Spleen (tissue), 11 donors: Measurements from ENCODE around the gene ZC3H4. TPM values are rescaled to one million over a fixed set of nuclear protein-coding genes. Genes with fewer than 3 reads are reported as not detected.
A peak's percentile ranks its signal among the peaks of the same experiment; 100 is the strongest.

ENCODE experiments used
- DNase-seq: peaks from one replicate; pipeline ENCODE4 v3.0.0-alpha.2; 2020
- H3K27ac ChIP-seq, 8 donors: fragments of 200-600 bp; sonication (generic) in 7 of 8; 1 replicate in 4 of 8; 2 replicates in 4 of 8; pipeline versions ENCODE4 v1.5.0 to v1.8.0; 2016 to 2021; ENCODE audit warnings: inconsistent platforms in 4 of 8, mild to moderate bottlenecking in 4 of 8, moderate library complexity in 1 of 8
- H3K27me3 ChIP-seq, 7 donors: fragments of 200-600 bp; sonication (generic) in 6 of 7; replicated peaks in 1 of 7; 1 replicate in 4 of 7; 2 replicates in 3 of 7; pipeline versions ENCODE4 v1.5.0 to v1.8.0; 2016 to 2021; ENCODE audit warnings: inconsistent platforms in 3 of 7, mild to moderate bottlenecking in 1 of 7
- H3K36me3 ChIP-seq, 6 donors: fragments of 200-600 bp; sonication (generic) in 5 of 6; 1 replicate in 4 of 6; 2 replicates in 2 of 6; pipeline versions ENCODE4 v1.5.0 to v1.8.0; 2016 to 2021; ENCODE audit warnings: inconsistent platforms in 2 of 6
- H3K4me1 ChIP-seq, 6 donors: fragments of 200-600 bp; sonication (generic) in 5 of 6; 1 replicate in 3 of 6; 2 replicates in 3 of 6; pipeline versions ENCODE4 v1.5.0 to v1.8.0; 2016 to 2021; ENCODE audit warnings: inconsistent platforms in 3 of 6
- H3K4me3 ChIP-seq, 8 donors: fragments of 200-600 bp; sonication (generic) in 7 of 8; 1 replicate in 4 of 8; 2 replicates in 4 of 8; pipeline versions ENCODE4 v1.5.0 to v1.8.0; 2016 to 2021; ENCODE audit warnings: inconsistent platforms in 4 of 8, mild to moderate bottlenecking in 4 of 8, moderate library complexity in 2 of 8
- H3K9me3 ChIP-seq, 8 donors: fragments of 200-600 bp; sonication (generic) in 7 of 8; 1 replicate in 4 of 8; 2 replicates in 4 of 8; pipeline versions ENCODE4 v1.5.0 to v1.8.0; 2016 to 2021; ENCODE audit warnings: inconsistent platforms in 4 of 8
- CTCF ChIP-seq, 11 experiments: fragments of 200-600 bp in 7 of 11; fragments of 450-650 bp in 4 of 11; sonication (generic) in 4 of 11; IDR thresholded peaks in 8 of 11; conservative IDR thresholded peaks in 3 of 11; 1 replicate in 7 of 11; 2 replicates in 4 of 11; pipeline versions ENCODE4 v1.4.0 to v1.8.0; 2016 to 2021; ENCODE audit warnings: antibody characterized with exemption in 11 of 11, inconsistent platforms in 4 of 11, mild to moderate bottlenecking in 1 of 11
- POLR2A ChIP-seq, 3 donors: fragments of 450-650 bp; IDR thresholded peaks; one replicate each; pipeline ENCODE4 v1.5.1; 2017; ENCODE audit warnings: antibody characterized with exemption in 3 of 3, mild to moderate bottlenecking in 1 of 3
- POLR2AphosphoS5 ChIP-seq, 3 donors: sonication (generic); formaldehyde crosslinking; IDR thresholded peaks; one replicate each; pipeline ENCODE4 v1.5.1; 2017; ENCODE audit warnings: antibody characterized with exemption in 3 of 3
- WGBS, 5 donors: extraction: QIAGEN DNeasy Blood & Tissue Kit in 3 of 5; methylation state at CpG; one replicate each; pipeline versions ENCODE4 v1.1.5 to v1.1.7; 2013 to 2018; 5-methylcytosine and 5-hydroxymethylcytosine counted together
- intact Hi-C: fragments of 100-400 bp; cut with DNase I; formaldehyde crosslinking; loops from one replicate; pipeline ENCODE4 v1.15.0; 2023; ENCODE audit warnings: low total_unique reads
- polyA plus RNA-seq, 3 donors: library from polyadenylated mRNA; stranded (reverse); fragments of 200-250 nt; gene quantifications; one replicate each; pipeline ENCODE4 v1.2.1, GENCODE V29; 2013
- total RNA-seq, 7 donors: library from RNA; depleted of rRNA in 3 of 7; stranded (reverse); fragments of >200 nt in 3 of 7; fragmentation: NEBNext Ultra II Directional in 4 of 7; extraction: Animal tissue kit (Norgen Biotek cat#: 25700) in 4 of 7; gene quantifications; one replicate each; pipeline versions ENCODE4 v1.1.0 to v1.2.1, GENCODE V29; 2016 to 2021
- donor health status: healthy with polysubstance abuse.
- donor health status: DM: no; HTN: no; CAD: no; lungs with moderate emphysema.
- donor health status: DM: no; HTN: no; CAD: no.
- donor health status: Bipolar disorder and iron deficiency.
- donor health status: healthy.
- donor health status: DM: no; HTN: no; CAD: no.
- donor health status: DM: yes; HTN: yes; CAD: no.

Gene ZC3H4
- total and polyA plus RNA-seq, 10 donors: 6.0 to 68.7 (median 33.4) TPM

- 4 to 6% (median 5%) methylated on average over 34 to 42 of the region's 42 CpGs for WGBS, 5 donors
- intact Hi-C loops: no loop called here
Measured at GRCh38 chr19:47047763-47048405, 65.7 kb downstream of the ZC3H4 start.

GRCh38 chr19:47047272-47047762 is 66.3 kb downstream of the ZC3H4 start:
- peaks cover 0 to 34% (median 5%) of the 10 kb centered on the region in 6 donors for H3K36me3 ChIP-seq
- H3K4me3 ChIP-seq: peak overlapping the region; percentile 97 to 99 (median 98)

More at GRCh38 chr19:47047763-47048405, 65.7 kb downstream of the ZC3H4 start:
- Histone ChIP-seq H3K27ac (peak overlapping the region; percentile 78 to 94 (median 90)), H3K36me3 (peaks cover 0 to 29% (median 5%) of the 10 kb centered on the region in 6 donors), H3K27me3 (no peaks in the 10 kb centered on the region), H3K4me3 (peak overlapping the region; percentile 97 to 99 (median 98)), H3K4me1 (peaks cover 6 to 28% (median 17%) of the 10 kb centered on the region in 6 donors), H3K9me3 (no peaks in the 10 kb centered on the region)
- TF ChIP-seq CTCF (IDR thresholded peaks at IDR 0.05 in 8 of 11, conservative IDR thresholded peaks at IDR 0.05 in 3 of 11) (no peak), POLR2AphosphoS5 (IDR thresholded peaks at IDR 0.05) (peak in 1 of 3 donors; percentile 40), POLR2A (IDR thresholded peaks at IDR 0.05) (no peak)
- peak; percentile 91 for DNase-seq

GRCh38 chr19:47045867-47046470 is 67.6 kb downstream of the ZC3H4 start:
- Histone ChIP-seq H3K27me3 (no peaks in the 10 kb centered on the region), H3K27ac (no peak overlapping the region), H3K4me3 (no peak overlapping the region), H3K9me3 (no peaks in the 10 kb centered on the region), H3K36me3 (peaks cover 0 to 37% (median 5%) of the 10 kb centered on the region in 6 donors), H3K4me1 (peaks cover 6 to 28% (median 17%) of the 10 kb centered on the region in 6 donors)
- DNase-seq: no peak
- intact Hi-C loops: no loop called here
- WGBS, 5 donors: 90 to 96% (median 94%) methylated on average over 18 to 45 of the region's 45 CpGs
- TF ChIP-seq POLR2AphosphoS5 (IDR thresholded peaks at IDR 0.05) (no peak), CTCF (IDR thresholded peaks at IDR 0.05 in 8 of 11, conservative IDR thresholded peaks at IDR 0.05 in 3 of 11) (no peak), POLR2A (IDR thresholded peaks at IDR 0.05) (no peak)

More at GRCh38 chr19:47047272-47047762, 66.3 kb downstream of the ZC3H4 start:
- no peak for DNase-seq
- intact Hi-C loops: no loop called here
- Histone ChIP-seq H3K27ac (peak overlapping the region in 6 of 8 donors; percentile 82 to 94 (median 91)), H3K4me1 (peaks cover 6 to 28% (median 17%) of the 10 kb centered on the region in 6 donors), H3K9me3 (no peaks in the 10 kb centered on the region), H3K27me3 (no peaks in the 10 kb centered on the region)
- WGBS, 5 donors: 78 to 89% (median 87%) methylated on average over 13 of the region's 13 CpGs
- TF ChIP-seq CTCF (IDR thresholded peaks at IDR 0.05 in 8 of 11, conservative IDR thresholded peaks at IDR 0.05 in 3 of 11) (no peak), POLR2A (IDR thresholded peaks at IDR 0.05) (no peak), POLR2AphosphoS5 (IDR thresholded peaks at IDR 0.05) (no peak)
